ENCODE data around the gene OR2T3.
"Not testable (repeated sequence)": the region's sequence is repeated elsewhere in the genome, so short reads cannot be mapped to it uniquely, and the experiment has no call there.

OR2T3 gene

DNA sequence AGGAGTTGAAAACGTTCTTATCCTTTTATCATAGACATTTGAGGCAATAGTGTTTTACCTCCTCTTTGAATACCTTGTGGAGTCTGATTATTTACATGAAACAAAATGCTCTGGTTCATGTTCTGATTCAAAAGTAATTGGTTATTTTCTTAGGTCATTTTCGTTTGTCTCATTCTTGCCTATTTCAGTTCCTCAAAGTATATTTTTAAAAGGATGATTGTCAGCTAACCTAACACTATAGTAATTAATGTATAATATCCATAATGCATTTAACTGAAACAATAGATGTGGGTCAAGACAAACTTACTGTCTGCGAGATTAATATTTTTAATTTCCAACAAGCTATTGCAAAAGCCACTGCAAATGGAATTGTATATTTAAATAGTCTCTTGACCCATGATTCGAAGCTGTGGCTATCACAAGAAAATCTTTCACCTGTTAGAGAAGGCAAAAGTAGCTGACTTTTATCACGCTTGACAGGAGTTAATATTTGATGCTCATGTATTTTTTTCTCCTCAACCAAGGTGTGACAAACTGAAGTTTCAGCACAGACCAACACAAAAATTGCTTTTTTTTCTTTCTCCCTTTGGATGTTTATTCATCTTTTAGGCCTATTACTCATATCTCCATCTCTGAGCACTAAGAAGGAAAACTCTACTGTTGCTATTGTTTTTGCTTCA is 22.5 kb upstream of the OR2T3 start:
- not testable (repeated sequence) for H3K4me3 Mint-ChIP-seq, H3K27ac Mint-ChIP-seq, H3K4me1 Mint-ChIP-seq, DNase-seq, ATAC-seq, H3K9me3 Mint-ChIP-seq, H3K27me3 Mint-ChIP-seq

DNA sequence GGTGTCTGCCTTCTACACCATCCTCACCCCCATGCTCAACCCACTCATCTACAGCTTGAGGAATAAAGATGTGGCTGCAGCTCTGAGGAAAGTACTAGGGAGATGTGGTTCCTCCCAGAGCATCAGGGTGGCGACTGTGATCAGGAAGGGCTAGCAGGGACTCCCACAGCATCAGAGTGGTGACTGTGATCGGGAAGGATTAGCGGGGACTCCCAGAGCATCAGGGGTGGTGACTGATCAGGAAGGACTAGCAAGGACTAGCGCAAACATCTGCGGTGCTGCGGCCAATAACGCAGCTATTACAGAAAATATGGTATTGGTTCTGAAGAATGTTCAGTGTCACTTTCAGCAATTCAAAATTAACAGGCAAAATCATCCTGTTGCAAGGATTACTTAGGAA is 19.5 kb upstream of the OR2T3 start:
- H3K27me3 Mint-ChIP-seq, H3K4me3 Mint-ChIP-seq, H3K9me3 Mint-ChIP-seq, H3K4me1 Mint-ChIP-seq, DNase-seq, H3K27ac Mint-ChIP-seq, ATAC-seq: not testable (repeated sequence)

DNA sequence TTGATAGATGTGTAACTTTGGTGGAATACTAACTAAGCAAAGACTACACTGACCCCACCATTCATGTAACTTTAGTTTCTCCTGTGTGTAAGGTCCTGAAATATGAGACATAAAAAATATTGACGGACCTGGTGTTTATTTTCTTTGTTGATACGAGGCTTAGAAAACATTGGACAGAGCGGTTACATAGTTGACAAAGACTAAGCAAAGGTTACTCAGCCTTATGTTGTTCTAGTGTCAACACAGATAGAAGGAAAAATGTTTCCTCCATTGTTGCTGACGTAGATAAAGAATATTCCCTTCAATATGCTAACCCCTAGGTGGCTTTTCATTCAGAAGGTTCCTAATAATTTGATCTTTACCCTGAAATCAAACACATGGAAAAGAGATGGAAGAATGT is 18.1 kb upstream of the OR2T3 start:
- H3K4me3 Mint-ChIP-seq, H3K9me3 Mint-ChIP-seq, DNase-seq, H3K27me3 Mint-ChIP-seq, H3K4me1 Mint-ChIP-seq, ATAC-seq, H3K27ac Mint-ChIP-seq: not testable (repeated sequence)

DNA sequence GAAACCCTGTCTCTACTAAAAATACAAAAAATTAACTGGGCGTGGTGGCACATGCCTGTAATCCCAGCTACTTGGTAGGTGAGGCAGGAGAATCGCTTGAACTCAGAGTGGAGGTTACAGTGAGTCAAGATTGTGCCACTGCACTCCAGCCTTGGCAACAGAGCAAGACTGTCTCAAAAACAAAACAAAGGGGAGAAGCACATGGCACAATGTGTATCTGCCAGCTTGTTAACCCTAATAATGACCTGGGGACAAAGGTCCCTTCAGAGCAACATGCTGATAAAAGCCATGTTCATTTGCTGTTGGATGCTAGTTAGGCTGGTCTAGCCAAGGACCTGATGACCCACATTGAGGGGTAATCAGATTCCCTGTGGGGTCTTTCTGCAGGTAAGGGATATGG is 16.5 kb upstream of the OR2T3 start:
- H3K27ac Mint-ChIP-seq, H3K4me3 Mint-ChIP-seq, H3K27me3 Mint-ChIP-seq, H3K9me3 Mint-ChIP-seq, ATAC-seq, DNase-seq, H3K4me1 Mint-ChIP-seq: not testable (repeated sequence)

DNA sequence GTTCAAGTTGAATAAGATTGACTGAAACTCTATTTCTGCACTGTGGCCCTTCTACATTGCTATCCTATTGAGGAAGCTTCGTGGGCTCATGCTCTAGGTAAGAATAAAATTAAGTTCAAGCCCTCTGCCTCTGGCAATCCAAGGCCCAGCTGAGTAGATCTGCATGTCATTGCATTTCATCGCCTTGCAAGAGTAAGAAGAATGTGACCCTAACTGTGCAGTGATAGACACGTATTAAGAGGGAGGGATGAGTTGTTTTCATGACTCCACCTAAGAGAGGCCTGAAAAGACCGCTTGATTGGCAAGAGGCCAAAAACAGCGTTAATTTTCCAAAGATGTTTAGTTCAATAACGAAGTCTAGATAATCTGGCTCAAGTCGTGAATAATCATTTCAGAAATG is 14.0 kb upstream of the OR2T3 start:
- not testable (repeated sequence) for H3K27me3 Mint-ChIP-seq, ATAC-seq, H3K4me1 Mint-ChIP-seq, DNase-seq, H3K27ac Mint-ChIP-seq, H3K4me3 Mint-ChIP-seq
- H3K9me3 Mint-ChIP-seq = peaks cover 14 to 22% of the 10 kb centered on the region in 2 donors

DNA sequence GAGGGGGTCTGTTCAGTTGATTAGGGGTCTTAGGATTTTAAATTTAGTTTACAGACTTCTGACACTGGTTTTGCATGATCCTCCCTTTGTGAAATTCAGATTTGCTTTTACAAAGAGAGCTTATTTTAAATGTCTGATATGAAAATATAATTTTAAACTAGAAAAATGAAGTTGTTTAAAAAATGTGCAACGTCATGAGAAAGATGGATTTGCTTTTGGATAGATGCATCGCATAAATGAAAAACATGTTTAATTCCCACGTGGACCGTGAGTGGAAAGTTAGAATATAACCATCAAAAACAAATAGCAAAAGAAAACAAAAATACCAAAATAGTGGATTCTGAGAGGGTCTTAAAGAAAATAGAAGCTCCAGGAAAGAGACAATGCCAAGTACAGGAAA is 2.0 kb upstream of the OR2T3 start:
- Mint-ChIP-seq H3K9me3 (peaks cover 12 to 15% of the 10 kb centered on the region in 2 donors), H3K4me1 (no peaks in the 10 kb centered on the region), H3K27ac (no peak overlapping the region), H3K27me3 (no peaks in the 10 kb centered on the region), H3K4me3 (no peak overlapping the region)
- DNase-seq (no peak), ATAC-seq (no peak)

DNA sequence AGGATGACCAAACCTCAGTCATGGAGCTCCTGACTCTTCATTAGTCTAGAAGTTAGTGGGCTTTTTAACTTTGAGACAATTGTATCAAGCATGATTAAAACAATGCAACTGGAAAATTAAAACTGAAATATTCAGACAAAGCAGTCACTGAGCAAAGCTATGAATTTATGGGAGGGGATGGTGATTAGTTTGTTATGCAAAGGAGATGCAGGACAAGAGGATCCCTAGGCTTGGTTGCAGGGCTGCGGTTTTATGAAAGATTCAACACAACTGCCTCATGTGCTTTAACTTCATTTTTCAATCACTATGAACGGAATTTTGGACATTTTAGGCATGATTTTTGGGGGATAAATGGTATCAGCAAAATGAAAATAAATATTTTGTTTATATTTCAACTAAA is 1.0 kb upstream of the OR2T3 start:
- not testable (repeated sequence) for H3K4me3 Mint-ChIP-seq, DNase-seq, H3K27ac Mint-ChIP-seq, H3K27me3 Mint-ChIP-seq, ATAC-seq, H3K4me1 Mint-ChIP-seq
- peaks cover 12 to 15% of the 10 kb centered on the region in 2 donors for H3K9me3 Mint-ChIP-seq

DNA sequence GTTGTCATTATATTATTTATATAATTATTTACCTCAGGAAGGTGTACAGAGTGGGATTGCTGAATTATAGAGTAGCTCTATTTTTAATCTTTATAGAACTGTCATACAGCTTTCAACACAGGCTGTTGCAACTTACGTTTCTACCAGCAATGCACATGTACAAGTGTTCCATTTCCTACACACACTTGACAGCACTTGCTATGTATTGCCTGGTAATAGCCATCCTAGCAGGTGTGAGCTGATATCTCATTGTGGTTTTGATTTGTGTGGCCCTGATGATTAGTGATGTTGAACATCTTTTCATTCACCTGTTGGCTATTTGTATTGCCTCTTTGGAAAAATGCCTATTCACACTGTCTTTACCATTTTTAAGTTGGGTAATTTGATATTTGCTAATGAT is 2.5 kb downstream of the OR2T3 start:
- ATAC-seq, H3K4me1 Mint-ChIP-seq, H3K9me3 Mint-ChIP-seq, H3K27me3 Mint-ChIP-seq, DNase-seq, H3K4me3 Mint-ChIP-seq, H3K27ac Mint-ChIP-seq: not testable (repeated sequence)

DNA sequence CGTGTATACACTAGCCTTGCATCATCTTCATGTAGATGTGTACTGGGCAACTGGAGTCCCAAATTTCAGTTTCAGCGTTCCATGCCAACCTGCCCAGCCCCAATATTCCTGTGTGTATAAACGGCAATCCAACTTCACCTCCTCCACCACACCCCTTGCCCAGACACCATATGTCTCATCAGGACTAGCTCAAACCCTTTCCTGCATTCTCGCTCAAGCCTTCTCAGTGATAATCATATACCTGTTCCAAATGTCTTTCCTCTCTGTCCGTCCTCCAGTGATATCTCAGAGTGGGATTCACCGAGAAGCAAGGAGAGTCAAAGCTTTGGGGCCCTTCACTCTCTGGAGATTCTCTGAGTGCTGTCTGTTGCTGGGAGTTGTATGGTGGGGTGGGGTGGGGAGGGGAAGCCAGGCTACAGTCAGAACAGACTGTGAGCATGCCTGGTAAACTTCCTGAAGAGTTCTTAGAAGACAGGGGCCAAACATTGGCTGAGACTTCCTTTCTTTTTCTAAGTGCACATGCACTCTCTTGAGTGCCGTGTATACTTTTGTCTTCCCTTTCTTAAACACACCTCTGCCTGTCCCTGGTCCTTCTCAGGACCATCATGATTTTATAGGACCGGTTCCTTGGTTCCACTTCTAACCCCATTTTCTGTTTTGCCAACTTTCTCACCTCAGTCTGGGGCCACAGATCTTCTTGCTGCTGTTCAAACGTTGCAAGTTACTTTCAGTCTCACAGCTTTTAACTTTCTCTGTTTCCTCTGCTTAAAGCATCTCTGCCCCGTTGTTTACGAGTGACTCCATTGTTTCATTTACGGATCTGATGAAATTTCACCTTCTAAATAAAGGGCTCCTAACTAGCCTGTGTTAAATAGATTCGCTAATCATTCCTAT is 8.8 kb downstream of the OR2T3 start:
- ATAC-seq (peak; percentile 91), DNase-seq (peak; percentile 30 to 48)
- not testable (repeated sequence) for H3K27me3 Mint-ChIP-seq, H3K4me1 Mint-ChIP-seq, H3K9me3 Mint-ChIP-seq
- Mint-ChIP-seq H3K27ac (peak overlapping the region; percentile 96 to 97), H3K4me3 (peak overlapping the region; percentile 66 to 90)

DNA sequence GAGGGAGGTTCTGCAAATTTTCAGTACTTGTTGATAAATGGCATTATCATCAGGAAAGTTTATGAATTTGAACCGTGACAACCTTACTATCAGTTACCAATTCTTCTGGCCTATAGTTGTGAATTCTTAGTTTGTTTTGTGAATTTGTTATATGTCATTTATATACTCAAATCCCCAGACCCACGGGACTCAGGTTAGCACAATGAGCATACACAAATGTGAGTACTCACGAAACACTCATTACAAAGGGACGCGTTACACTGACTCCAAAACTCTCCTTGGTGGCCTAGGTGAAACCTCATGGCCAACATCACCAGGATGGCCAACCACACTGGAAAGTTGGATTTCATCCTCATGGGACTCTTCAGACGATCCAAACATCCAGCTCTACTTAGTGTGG is 15.1 kb downstream of the OR2T3 start, which contains the start of gene OR2T5:
TSS of gene OR2T5 (plus strand) at position 301 of the 400 bp plus-strand sequence. CDS start at position 301, 0 bp downstream.
- not testable (repeated sequence) for H3K4me3 Mint-ChIP-seq, H3K4me1 Mint-ChIP-seq, DNase-seq, H3K9me3 Mint-ChIP-seq, ATAC-seq, H3K27ac Mint-ChIP-seq, H3K27me3 Mint-ChIP-seq

DNA sequence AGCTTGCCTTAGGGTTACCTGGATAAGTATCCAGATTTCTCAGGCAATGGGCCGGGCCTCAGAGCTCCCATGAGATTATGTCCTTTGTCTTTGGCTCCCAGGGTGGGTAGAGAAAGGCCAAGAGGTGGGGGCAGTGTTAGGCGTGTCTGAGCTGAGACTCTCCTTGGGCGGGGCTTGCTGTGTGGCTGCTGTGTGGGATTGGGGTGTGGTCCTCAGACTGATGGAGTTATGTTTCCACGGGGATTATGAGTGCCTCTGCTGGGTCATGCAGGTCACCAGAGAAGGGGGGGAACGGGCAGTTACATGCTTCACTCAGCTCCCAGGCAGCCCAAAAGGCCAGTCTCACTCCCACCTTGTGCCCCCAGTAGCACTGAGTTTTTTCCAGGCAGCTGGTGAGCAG is 23.5 kb downstream of the OR2T3 start:
- H3K4me3 Mint-ChIP-seq, H3K9me3 Mint-ChIP-seq, H3K27ac Mint-ChIP-seq, DNase-seq, H3K4me1 Mint-ChIP-seq, H3K27me3 Mint-ChIP-seq: not testable (repeated sequence)
- ATAC-seq = peak; percentile 20

DNA sequence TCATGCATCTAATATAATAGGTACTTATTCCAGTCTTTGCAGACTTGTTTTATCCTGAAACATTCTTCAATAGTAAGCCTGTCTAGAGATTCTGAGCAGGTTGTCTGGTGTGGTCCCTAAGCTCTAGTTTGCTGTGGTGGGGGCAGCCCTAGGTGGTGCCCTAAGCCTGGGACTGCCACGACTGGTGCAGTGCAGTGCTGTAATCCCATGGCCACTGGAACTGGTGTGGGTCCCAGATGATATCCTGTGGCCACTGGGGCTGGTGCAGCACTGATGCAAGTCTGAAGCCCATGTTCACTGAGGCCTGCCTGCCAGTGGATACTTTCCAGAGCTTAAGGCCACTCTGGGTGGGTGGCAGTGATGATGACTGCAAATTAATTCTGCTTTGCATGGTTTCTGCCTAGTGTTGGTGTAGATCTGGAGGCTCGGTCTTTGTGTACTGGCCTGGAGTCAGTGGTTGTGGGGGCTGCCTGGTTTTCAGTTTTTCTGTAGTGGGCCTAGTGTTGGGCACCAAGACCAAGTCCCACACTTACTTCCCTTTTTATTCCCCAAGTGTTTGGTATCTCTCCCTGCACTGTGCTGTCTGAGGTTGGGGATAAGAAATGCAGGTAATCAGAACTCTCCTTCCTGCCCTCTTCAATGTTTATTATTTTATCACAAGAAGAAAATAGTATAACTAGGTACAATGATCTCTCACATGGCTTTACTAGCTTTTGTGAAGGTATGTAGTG is 27.3 kb downstream of the OR2T3 start:
- not testable (repeated sequence) for H3K9me3 Mint-ChIP-seq, DNase-seq, H3K27me3 Mint-ChIP-seq, H3K4me1 Mint-ChIP-seq, H3K4me3 Mint-ChIP-seq
- ATAC-seq = peak; percentile 45
- peak overlapping the region in 1 of 2 donors; percentile 20 for H3K27ac Mint-ChIP-seq

DNA sequence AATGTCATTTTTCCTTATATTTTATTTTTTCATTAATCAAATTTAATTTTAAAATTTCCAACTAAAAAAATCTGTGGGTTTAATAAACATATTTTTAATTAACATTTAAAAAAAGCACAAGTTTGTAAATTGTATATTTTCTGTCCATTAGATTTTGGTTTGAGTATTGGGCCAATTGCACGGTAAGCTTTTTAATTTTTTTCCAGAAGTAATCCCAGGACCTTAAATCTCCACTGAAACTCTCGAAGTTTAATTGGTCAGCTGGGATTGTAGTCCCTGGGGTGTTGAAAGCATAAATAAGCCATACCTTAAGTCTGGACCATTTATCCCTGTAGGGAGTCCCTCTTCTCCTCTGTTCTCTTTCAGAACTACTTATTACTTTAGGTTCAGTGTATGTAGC is 34.6 kb downstream of the OR2T3 start, which contains the start of gene OR2G6:
TSS of gene OR2G6 (plus strand) at position 301 of the 400 bp plus-strand sequence. CDS start 13,574 bp downstream, outside the sequence.
- H3K4me3 Mint-ChIP-seq, H3K9me3 Mint-ChIP-seq: not testable (repeated sequence)

DNA sequence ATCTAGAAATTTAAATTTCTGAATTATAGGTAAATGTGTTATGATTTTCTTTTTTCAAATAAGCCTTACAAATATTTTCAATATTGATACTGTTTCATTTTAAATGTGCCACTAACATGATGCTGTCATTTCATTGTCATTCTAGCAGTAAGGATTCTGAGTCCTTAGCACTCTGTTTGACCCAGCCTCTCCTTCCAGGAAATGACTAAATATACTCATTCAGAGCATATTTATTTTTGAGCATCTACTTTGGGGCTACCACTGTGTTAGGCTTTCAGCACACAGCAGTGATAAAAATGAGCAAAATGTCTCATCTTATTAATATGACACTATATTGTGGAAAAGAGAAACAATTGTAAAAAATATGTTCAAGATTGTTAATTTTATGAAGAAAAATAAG is 37.1 kb downstream of the OR2T3 start:
- not testable (repeated sequence) for H3K4me1 Mint-ChIP-seq, H3K4me3 Mint-ChIP-seq, H3K9me3 Mint-ChIP-seq, H3K27me3 Mint-ChIP-seq, DNase-seq, H3K27ac Mint-ChIP-seq
- peak; percentile 60 for ATAC-seq

More for the DNA sequence above, 34.6 kb downstream of the OR2T3 start, which contains the start of gene OR2G6:
- not testable (repeated sequence) for DNase-seq, ATAC-seq, H3K27ac Mint-ChIP-seq, H3K4me1 Mint-ChIP-seq, H3K27me3 Mint-ChIP-seq

DNA sequence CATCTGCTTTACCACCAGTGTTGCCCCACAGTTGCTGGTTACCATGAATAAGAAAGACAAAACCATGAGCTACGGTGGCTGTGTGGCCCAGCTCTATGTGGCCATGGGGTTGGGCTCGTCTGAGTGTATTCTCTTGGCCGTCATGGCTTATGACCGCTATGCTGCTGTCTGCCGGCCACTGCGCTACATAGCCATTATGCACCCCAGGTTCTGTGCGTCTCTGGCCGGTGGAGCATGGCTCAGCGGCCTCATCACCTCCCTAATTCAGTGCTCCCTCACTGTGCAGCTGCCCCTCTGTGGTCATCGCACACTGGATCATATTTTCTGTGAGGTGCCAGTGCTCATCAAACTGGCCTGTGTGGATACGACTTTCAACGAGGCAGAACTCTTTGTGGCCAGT is 48.7 kb downstream of the OR2T3 start:
- H3K27me3 Mint-ChIP-seq = no peaks in the 10 kb centered on the region
- H3K9me3 Mint-ChIP-seq = no peaks in the 10 kb centered on the region
- no peak overlapping the region for H3K27ac Mint-ChIP-seq
- no peaks in the 10 kb centered on the region for H3K4me1 Mint-ChIP-seq
- no peak overlapping the region for H3K4me3 Mint-ChIP-seq
- DNase-seq (no peak), ATAC-seq (no peak)
